Mesothelial cell of epicardium (in vitro differentiated cells): ENCODE results near the gene MANBA. TPM values are rescaled to one million over a fixed set of nuclear protein-coding genes. Genes with fewer than 3 reads are reported as not detected.

ENCODE experiments used
- DNase-seq, 2 experiments: peaks; one replicate each; pipeline ENCODE4 v3.0.0; 2021; ENCODE audit warnings: low spot score in 2 of 2; ENCODE audit not compliant: unreplicated experiment in 2 of 2
- H3K27ac Mint-ChIP-seq: 2 replicates; pipeline ENCODE4 v1.8.0; 2021; ENCODE audit warnings: mixed read lengths
- H3K27me3 Mint-ChIP-seq: 2 replicates; pipeline ENCODE4 v1.8.0; 2021; ENCODE audit warnings: low read depth, mixed read lengths
- H3K36me3 Mint-ChIP-seq: 2 replicates; pipeline ENCODE4 v1.8.0; 2021; ENCODE audit warnings: mixed read lengths
- H3K4me1 Mint-ChIP-seq: 2 replicates; pipeline ENCODE4 v1.8.0; 2021; ENCODE audit warnings: mixed read lengths
- H3K4me3 Mint-ChIP-seq: 2 replicates; pipeline ENCODE4 v1.8.0; 2021; ENCODE audit warnings: mild to moderate bottlenecking, moderate library complexity, mixed read lengths
- H3K9me3 Mint-ChIP-seq: 2 replicates; pipeline ENCODE4 v1.8.0; 2021; ENCODE audit warnings: mixed read lengths
- total RNA-seq: library from RNA; stranded (reverse); gene quantifications from 3 replicates; pipeline ENCODE4 v1.2.1, GENCODE V29; 2021
- TF ChIP-seq, protein P1 (sequence below): fragments of 200-600 bp; sonication (generic); IDR thresholded peaks from one replicate; pipeline ENCODE4 v1.5.0; 2021; ENCODE audit warnings: antibody characterized with exemption; ENCODE audit not compliant: unreplicated experiment

MANBA gene
- total RNA-seq, 1 donor from 2014 or later: 39.2 TPM

DNA sequence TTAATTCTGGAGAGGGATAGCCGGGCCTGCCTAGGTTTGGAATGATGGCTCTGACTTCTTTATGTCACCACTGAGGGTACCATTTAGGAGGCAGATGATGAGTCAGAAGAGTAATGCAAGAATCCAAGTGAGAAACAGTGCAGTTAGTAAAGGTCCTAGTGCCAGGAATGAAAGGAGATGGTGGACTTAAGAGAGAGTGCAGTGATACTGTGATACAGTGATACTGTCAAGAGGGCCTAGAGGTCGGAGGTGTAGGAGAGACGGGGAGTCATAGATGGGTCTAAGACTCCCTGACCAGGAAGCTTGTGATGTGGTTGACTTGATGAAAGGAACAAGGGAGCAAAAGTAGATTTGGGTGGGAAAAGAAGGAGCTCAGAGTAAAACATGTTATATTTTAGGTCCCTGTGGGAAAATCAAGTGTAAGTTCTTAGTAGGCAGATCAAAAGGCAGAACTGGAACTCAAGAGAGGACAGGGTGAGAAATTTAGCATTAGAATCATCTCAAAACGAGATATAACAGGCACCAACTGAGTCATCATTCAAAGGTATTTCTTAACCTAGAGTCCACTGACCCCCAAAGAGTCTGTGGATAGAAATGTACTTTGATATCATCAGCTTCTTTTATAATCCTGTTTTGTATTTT, 174.6 kb downstream of the MANBA start:
- TF ChIP-seq, protein P1, sequence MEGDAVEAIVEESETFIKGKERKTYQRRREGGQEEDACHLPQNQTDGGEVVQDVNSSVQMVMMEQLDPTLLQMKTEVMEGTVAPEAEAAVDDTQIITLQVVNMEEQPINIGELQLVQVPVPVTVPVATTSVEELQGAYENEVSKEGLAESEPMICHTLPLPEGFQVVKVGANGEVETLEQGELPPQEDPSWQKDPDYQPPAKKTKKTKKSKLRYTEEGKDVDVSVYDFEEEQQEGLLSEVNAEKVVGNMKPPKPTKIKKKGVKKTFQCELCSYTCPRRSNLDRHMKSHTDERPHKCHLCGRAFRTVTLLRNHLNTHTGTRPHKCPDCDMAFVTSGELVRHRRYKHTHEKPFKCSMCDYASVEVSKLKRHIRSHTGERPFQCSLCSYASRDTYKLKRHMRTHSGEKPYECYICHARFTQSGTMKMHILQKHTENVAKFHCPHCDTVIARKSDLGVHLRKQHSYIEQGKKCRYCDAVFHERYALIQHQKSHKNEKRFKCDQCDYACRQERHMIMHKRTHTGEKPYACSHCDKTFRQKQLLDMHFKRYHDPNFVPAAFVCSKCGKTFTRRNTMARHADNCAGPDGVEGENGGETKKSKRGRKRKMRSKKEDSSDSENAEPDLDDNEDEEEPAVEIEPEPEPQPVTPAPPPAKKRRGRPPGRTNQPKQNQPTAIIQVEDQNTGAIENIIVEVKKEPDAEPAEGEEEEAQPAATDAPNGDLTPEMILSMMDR: no peak
- Mint-ChIP-seq H3K27ac (no peak overlapping the region), H3K36me3 (peaks cover 53% of the 10 kb centered on the region), H3K4me3 (no peak overlapping the region), H3K9me3 (peaks cover 17% of the 10 kb centered on the region), H3K4me1 (no peaks in the 10 kb centered on the region), H3K27me3 (no peaks in the 10 kb centered on the region)
- no peak for DNase-seq

GRCh38 chr4:102585329-102585728, 175.4 kb downstream of the MANBA start:
- Mint-ChIP-seq H3K9me3 (peaks cover 9% of the 10 kb centered on the region), H3K36me3 (peaks cover 45% of the 10 kb centered on the region), H3K27ac (no peak overlapping the region), H3K4me3 (no peak overlapping the region), H3K4me1 (no peaks in the 10 kb centered on the region), H3K27me3 (no peaks in the 10 kb centered on the region)
- TF ChIP-seq, protein P1: no peak
- no peak for DNase-seq

DNA sequence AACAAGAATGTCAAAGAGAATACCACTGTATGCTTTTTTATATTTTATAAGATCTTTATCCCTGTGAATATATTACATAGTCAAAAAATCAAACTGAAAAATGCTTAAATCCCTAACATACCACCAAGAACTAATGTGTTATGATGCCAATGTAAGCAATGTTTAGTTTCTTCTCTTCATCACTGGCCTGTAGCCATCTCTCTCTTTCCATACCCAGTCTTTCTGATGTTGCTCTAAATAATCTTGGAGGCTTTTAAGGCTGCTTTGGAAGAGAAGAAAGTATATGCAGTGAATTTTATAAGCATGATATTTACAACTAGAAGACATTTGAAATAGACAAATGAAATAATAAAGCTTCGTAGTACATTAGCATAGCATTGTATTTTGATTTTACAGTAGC, 176.7 kb downstream of the MANBA start:
- TF ChIP-seq, protein P1: no peak
- Mint-ChIP-seq H3K9me3 (no peaks in the 10 kb centered on the region), H3K4me3 (no peak overlapping the region), H3K27ac (no peak overlapping the region), H3K4me1 (no peaks in the 10 kb centered on the region), H3K36me3 (peaks cover 36% of the 10 kb centered on the region), H3K27me3 (no peaks in the 10 kb centered on the region)
- DNase-seq: no peak

Other genes starting within 250 kb of the MANBA start
- gene UBE2D3, start 66.6 kb upstream of the MANBA start, total RNA-seq: 299 to 311 TPM (median 307 TPM) in 3 replicates
- 21.3 to 22.2 TPM (median 21.4 TPM) in 3 replicates for gene CISD2, start 108.0 kb upstream of the MANBA start, total RNA-seq